ENCODE data around the gene DLD.
"Not testable (repeated sequence)": the region's sequence is repeated elsewhere in the genome, so short reads cannot be mapped to it uniquely, and the experiment has no call there.

The DLD gene

DNA sequence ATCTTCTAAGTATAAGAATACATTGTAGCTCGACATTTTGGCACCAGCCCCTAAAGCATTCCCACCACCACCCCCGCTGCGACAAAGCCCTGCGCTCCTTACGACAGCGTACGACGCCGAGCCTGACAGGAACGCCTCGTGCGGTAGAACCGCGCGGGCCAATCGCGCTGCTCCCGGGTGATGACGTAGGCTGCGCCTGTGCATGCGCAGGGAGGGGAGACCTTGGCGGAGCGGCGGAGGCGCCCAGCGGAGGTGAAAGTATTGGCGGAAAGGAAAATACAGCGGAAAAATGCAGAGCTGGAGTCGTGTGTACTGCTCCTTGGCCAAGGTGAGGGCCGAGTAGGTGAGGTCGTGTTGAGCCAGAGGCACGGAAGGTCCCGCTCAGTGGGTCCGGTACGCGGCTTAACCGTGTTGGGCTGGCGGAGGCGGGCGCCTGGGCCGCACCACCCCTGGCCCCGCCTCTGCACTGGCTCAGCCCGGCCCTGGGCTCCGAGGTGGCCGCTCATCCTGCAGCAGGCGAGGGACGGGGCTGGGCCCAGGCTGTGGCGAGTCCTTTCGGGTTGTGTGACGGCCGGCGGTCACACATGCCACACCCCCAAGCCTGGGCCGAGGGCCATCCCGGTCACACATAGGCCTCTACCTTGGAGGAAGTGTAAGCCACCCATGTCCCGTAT, at the start of gene DLD:
Gene DLD (plus strand): TSS at position 222 of the 674 bp plus-strand sequence. CDS start 68 bp downstream, at position 290.
- DNase-seq: peak; percentile 88

DNA sequence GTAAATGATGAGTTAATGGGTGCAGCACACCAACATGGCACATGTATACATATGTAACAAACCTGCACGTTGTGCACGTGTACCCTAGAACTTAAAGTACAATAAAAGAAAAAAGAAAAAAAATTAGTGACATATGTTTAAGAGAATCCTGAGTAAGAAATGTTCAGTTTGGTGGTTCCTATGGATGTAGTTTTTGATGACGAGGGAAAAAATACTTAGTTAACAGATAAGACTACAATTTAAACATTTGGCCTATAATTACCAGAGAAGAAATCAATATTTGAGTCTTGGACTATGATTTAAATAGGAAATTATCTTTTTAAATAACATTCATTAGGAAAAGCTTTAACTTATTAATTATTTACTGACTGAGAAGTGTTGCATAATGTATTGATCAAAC, 48.8 kb upstream of the DLD start:
- DNase-seq: no peak

DNA sequence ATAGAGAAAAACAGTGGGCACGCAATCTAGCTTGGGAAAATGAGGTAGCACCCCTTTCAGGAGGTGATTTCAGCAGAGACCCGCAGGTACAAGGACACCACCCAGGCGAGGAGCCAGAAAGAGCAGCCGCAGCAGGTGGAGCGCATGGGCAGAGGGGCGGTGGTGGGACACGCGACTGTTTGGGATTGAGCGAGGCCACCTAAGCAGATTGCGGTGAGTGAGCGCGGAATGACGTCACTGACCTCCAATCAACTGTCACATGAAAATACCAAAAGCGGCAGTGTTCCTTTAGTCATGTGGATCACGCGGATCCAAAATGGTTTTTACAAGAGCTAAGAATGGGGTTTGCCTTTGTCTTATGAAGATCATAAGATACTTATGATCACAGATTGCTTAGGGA, 47.8 kb upstream of the DLD start:
- DNase-seq: no peak

DNA sequence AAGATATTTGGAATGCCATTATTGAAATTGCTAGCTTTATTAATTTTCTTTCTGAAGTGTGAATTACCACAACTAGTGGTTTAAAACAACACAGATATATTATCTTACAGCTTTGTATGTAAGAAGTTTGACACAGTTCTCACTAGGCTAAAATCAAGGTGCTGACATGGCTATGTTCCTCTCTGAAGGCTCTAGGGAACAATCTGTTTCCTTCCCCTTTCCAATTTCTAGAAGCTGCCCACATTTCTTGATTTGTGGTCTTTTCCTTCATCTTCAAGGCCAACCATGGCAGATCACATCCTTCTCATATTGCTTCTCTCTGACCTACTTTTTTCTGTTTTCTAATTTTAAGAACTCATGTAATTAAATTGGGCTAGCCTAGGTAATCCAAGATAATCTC, 44.7 kb upstream of the DLD start:
- peak; percentile 55 for DNase-seq

DNA sequence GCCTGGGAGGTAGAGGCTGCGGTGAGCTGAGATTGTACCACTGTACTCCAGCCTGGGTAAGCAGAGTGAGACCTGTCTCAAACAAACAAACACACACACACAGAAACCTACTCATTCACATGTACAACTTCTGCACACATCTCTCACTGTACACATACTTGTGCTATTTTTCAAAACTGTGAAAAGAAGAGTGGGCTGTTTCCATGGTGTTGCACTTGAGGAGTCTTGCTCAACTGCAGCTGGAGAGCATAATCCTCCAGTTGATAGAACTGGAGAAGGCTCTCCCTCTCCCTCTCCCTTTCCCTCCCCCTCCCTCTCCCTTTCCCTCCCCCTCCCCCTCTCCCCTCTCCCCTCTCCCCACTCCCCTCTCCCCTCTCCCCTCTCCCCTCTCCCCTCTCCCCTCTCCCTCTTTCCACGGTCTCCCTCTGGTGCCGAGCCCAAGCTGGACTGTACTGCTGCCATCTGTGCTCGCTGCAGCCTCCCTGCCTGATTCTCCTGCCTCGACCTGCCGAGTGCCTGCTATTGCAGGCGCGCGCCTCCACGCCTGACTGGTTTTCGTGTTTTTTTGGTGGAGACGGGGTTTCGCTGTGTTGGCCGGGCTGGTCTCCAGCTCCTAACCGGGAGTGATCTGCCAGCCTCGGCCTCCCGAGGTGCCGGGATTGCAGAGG, 43.7 kb upstream of the DLD start:
- no peak for DNase-seq

DNA sequence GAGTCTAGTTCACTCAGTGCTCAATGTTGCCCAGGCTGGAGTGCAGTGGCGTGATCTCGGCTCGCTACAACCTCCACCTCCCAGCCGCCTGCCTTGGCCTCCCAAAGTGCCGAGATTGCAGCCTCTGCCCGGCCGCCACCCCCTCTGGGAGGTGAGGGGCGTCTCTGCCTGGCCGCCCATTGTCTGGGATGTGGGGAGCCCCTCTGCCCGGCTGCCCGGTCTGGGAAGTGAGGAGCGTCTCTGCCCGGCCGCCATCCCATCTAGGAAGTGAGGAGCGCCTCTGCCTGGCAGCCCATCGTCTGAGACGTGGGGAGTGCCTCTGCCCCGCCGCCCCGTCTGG, 43.2 kb upstream of the DLD start:
- not testable (repeated sequence) for DNase-seq

- not testable (repeated sequence) for DNase-seq
These were observed 42.8 kb upstream of the DLD start for GRCh38 chr7:107848211-107848610.

DNA sequence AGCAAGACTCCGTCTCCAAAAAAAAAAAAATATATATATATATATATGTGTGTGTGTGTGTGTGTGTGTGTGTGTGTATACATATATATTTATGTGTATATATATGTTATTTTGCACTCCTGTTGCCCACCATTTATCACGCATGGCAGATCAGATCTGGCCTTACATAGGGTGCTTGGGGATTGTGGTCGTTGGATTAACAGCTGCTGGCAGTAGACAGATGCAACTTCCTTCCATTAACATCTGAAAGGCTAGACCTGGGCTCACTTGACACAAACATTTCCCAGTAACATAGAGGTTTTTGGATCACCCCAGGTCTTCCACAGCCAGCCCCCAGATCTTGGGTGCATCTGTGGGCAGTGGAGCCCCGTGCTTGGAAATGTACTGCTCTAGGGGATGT, 40.8 kb upstream of the DLD start:
- no peak for DNase-seq

- no peak for DNase-seq
These were observed 40.3 kb upstream of the DLD start for GRCh38 chr7:107850643-107851042.

GRCh38 chr7:107854454-107854853, 36.5 kb upstream of the DLD start:
- DNase-seq: no peak

GRCh38 chr7:107854989-107855388, 36.0 kb upstream of the DLD start:
- DNase-seq: no peak

DNA sequence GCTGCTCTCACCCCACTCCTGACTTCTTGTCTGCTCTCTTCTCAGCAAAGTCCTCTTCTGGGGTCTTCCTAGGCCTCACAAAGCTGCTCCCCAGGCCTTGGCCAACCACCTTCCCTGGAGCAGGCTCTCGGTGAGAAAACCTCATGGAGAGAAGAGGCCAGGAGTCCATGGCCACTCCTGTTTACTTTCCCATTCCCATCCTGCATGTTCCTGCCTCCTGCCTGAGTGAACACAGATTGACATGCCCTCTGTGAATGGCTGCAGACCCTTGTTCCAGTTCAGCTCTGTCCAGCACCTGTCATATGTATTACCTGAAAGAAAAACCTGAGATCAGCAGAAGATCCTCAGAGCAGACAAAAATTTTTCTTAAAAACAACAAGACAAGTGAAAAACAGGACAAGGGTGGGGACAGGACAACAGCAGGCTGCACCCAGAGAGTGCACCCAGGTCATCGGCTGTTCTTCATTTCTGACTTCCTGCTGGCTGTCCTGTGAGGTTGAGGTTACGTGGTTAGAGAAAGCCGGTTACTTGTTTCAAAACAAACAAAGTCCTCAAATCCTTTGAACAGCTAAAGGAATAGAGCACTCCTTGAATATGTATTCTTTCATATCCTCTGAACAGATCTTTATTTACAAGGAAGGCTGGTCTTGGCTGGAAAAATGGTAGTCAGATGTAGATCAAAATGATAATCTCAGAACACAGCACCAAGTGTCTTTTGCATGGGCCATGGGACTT, 34.0 kb upstream of the DLD start:
- DNase-seq: no peak

GRCh38 chr7:107857541-107857912, 33.5 kb upstream of the DLD start:
- DNase-seq: no peak

GRCh38 chr7:107858280-107858679, 32.7 kb upstream of the DLD start:
- DNase-seq: no peak

DNA sequence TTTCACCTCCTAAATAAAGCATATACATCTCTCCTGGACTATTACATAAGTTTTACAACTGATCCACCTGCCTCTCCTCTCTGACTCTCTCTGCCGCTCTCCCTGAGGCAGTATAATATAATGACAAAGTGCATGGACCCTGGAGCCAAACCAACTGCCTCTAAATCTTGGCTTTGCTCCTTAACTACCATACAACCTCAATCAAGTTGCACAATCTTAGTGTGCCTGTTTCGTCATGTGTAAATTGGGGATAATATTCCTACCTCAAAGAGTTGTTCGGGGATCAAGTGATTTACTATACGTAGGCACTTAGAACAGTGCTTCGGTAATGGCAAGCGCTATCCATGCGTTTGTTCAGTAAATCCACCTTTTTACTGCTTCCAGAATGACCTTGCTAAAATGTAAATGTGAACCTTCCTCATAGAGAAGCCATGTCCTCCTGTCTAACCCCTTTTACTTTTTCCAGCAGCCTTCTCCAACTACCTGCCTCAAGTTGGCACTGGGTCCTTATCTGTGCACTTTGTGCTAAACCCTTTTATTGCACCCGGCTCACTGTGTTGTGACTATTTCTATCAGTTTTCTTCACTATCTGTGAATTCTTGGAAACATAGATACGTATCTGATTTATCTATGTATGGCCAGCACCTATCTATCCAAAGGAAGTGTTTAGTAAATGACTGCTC, 30.6 kb upstream of the DLD start:
- DNase-seq: no peak

GRCh38 chr7:107860981-107861652, 29.9 kb upstream of the DLD start:
- no peak for DNase-seq

- DNase-seq: no peak
These were observed 24.8 kb upstream of the DLD start for GRCh38 chr7:107865956-107866775.

DNA sequence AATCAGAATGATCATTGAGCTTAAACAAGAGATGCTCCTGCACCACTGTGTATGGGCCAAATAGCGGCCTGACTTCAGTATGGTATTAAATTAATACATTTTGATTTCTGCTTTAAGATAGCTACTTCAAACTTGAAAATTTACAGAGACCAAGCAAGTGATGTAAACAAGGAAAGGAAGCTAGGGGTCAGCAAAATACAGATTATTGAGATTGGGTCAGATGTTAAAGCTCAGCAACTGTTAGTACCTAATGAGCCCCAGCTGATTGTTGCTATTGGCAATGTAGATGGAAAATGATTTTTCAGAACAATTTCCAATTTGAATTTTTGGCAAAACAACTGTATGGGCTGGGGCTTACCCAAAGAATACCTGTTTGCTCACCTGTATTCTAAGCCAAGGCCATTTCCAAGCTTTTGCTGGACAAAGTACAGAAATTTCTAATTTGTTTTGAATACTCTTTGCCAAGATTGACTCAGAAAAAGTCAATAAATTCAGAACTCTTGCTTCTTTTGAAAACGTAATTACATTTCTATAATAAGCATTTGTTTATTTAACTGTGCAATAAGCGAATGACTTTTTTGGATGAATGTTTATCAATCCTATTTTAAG, 23.0 kb upstream of the DLD start:
- DNase-seq: no peak

DNA sequence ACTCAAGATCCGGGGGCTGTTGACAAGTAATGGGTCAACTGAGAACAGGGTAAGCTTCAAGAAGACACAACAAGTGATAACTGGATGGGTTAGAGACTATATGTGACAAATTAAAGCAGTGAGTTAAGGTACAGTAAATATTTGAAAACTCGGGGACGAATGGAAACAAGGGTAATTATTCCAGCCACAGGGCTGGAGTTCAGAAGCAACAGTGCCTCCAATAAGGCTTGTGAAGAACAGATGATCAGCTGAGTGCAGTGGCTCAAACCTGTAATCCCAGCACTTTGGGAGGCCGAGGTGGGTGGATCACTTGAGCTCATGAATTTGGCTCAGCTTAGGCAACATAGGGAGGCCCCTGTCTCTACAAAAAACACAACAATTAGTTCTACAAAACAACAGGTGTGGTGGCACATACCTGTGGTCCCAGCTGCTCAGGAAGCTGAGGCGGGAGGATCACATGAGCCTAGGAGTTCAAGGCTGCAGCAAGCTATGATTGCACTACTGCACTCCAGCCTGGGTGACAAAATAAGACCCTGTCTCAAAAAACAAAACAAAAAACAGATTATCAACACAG, 20.5 kb upstream of the DLD start:
- no peak for DNase-seq

DNA sequence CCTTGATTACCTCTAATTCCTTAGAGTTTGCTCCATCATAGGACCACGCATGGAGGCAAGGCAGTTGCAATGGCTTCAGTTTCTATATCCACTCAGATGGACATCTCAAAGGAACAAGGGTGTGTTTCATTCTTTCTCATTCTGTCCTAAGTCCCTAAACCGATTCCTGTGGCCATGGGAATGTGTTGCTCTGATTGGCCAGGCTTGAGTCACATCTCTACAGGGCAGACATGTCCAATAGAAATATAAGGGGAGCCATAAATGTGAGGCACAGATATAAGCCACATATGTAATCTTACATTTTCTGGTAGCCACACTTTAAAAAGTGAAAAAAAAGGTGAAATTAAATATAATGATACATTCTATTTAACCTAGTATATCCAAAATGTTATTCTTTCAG, 16.9 kb upstream of the DLD start:
- DNase-seq: no peak

Data from GDM1 (cell line).